Fibroblast of peridontal ligament (primary cell): ENCODE data around the gene LGALS3BP.
"Not testable (repeated sequence)": the region's sequence is repeated elsewhere in the genome, so short reads cannot be mapped to it uniquely, and the experiment has no call there.

Experiments used
- DNase-seq: peaks from one replicate; pipeline ENCODE4 v3.0.0-alpha.2; 2010; ENCODE audit errors: extremely low read depth

LGALS3BP gene

GRCh38 chr17:78979780-78980623 is at the start of gene LGALS3BP:
TSS of gene LGALS3BP (minus strand) at chr17:78979923. CDS start at chr17:78977191, 2,732 bp downstream.
- peak; percentile 82 for DNase-seq

- no peak for DNase-seq
Measured at GRCh38 chr17:79028496-79029326, 49.0 kb upstream of the LGALS3BP start.

GRCh38 chr17:79027925-79028491 is 48.3 kb upstream of the LGALS3BP start:
- DNase-seq: peak; percentile 52

- no peak for DNase-seq
Measured at GRCh38 chr17:79027274-79027924, 47.7 kb upstream of the LGALS3BP start.

- DNase-seq: peak; percentile 68
Measured at GRCh38 chr17:79026376-79027273, 46.9 kb upstream of the LGALS3BP start.

- no peak for DNase-seq
Measured at GRCh38 chr17:79024901-79025737, 45.4 kb upstream of the LGALS3BP start.

GRCh38 chr17:79023886-79024771 is 44.4 kb upstream of the LGALS3BP start, which contains the start of gene C1QTNF1:
TSS of gene C1QTNF1 (plus strand) at chr17:79024169. CDS start at chr17:79043969, 19,800 bp downstream.
- DNase-seq: peak; percentile 42

GRCh38 chr17:79023180-79023705 is 43.5 kb upstream of the LGALS3BP start:
- DNase-seq: no peak

GRCh38 chr17:79022507-79022991 is 42.8 kb upstream of the LGALS3BP start:
- DNase-seq: no peak

GRCh38 chr17:79021929-79022328 is 42.2 kb upstream of the LGALS3BP start:
- DNase-seq: not testable (repeated sequence)

GRCh38 chr17:79020631-79021301 is 41.0 kb upstream of the LGALS3BP start:
- DNase-seq: peak; percentile 15

- peak; percentile 84 for DNase-seq
Measured at GRCh38 chr17:79019632-79020584, 40.2 kb upstream of the LGALS3BP start.

GRCh38 chr17:79019261-79019631 is 39.5 kb upstream of the LGALS3BP start:
- no peak for DNase-seq

GRCh38 chr17:79018370-79018695 is 38.6 kb upstream of the LGALS3BP start:
- no peak for DNase-seq

- DNase-seq: no peak
Measured at GRCh38 chr17:79017546-79018369, 38.0 kb upstream of the LGALS3BP start.
